Liver (tissue), 9 donors: Measurements from ENCODE around the gene NOTCH1. TPM values are rescaled to one million over a fixed set of nuclear protein-coding genes. Genes with fewer than 3 reads are reported as not detected.

Experiments
- DNase-seq: peaks from one replicate; pipeline ENCODE4 v3.0.0-alpha.2; 2017; ENCODE audit warnings: low spot score
- H3K27ac ChIP-seq, 2 donors: one replicate each; pipeline ENCODE4 v1.7.0; 2013; ENCODE audit warnings: inconsistent platforms in 2 of 2, low read length in 2 of 2, control low read depth in 1 of 2, low read depth in 1 of 2, mild to moderate bottlenecking in 1 of 2
- H3K27me3 ChIP-seq, 4 donors: one replicate each; pipeline versions ENCODE4 v1.6.1 to v1.7.0; 2013; ENCODE audit warnings: low read length in 3 of 4, inconsistent platforms in 1 of 4, mild to moderate bottlenecking in 1 of 4, moderate library complexity in 1 of 4; ENCODE audit not compliant: control insufficient read depth in 4 of 4, insufficient read depth in 4 of 4
- H3K36me3 ChIP-seq, 4 donors: one replicate each; pipeline versions ENCODE4 v1.6.1 to v1.7.0; 2013; ENCODE audit warnings: low read length in 3 of 4, mild to moderate bottlenecking in 3 of 4, low read depth in 1 of 4, moderate library complexity in 1 of 4; ENCODE audit not compliant: control insufficient read depth in 4 of 4, insufficient read depth in 3 of 4
- H3K4me1 ChIP-seq, 4 donors: one replicate each; pipeline versions ENCODE4 v1.6.1 to v1.7.0; 2013; ENCODE audit warnings: low read length in 3 of 4, mild to moderate bottlenecking in 3 of 4, moderate library complexity in 1 of 4; ENCODE audit not compliant: control insufficient read depth in 4 of 4, insufficient read depth in 4 of 4
- H3K4me3 ChIP-seq, 3 donors: one replicate each; pipeline versions ENCODE4 v1.6.1 to v1.7.0; 2013; ENCODE audit warnings: low read length in 3 of 3, control low read depth in 1 of 3, low read depth in 1 of 3, mild to moderate bottlenecking in 1 of 3
- H3K9ac ChIP-seq, 2 donors: one replicate each; pipeline ENCODE4 v1.7.0; 2013; ENCODE audit warnings: low read length in 2 of 2, mild to moderate bottlenecking in 2 of 2, moderate library complexity in 2 of 2, control low read depth in 1 of 2, low read depth in 1 of 2
- H3K9me3 ChIP-seq, 4 donors: one replicate each; pipeline versions ENCODE4 v1.6.1 to v1.7.0; 2013; ENCODE audit warnings: low read length in 3 of 4; ENCODE audit not compliant: control insufficient read depth in 4 of 4
- ATF3 ChIP-seq: IDR thresholded peaks from 2 replicates; pipeline ENCODE4 v1.6.1; 2016; ENCODE audit warnings: antibody characterized with exemption
- FOXA1 ChIP-seq: IDR thresholded peaks from 2 replicates; pipeline ENCODE4 v1.6.1; 2016; ENCODE audit warnings: antibody characterized with exemption
- FOXA2 ChIP-seq: IDR thresholded peaks from 2 replicates; pipeline ENCODE4 v1.6.1; 2016; ENCODE audit warnings: antibody characterized with exemption
- GABPA ChIP-seq, 2 donors: IDR thresholded peaks in 1 of 2; conservative IDR thresholded peaks in 1 of 2; 2 replicates each; pipeline ENCODE4 v1.6.1; 2016; ENCODE audit warnings: antibody characterized with exemption in 2 of 2, mild to moderate bottlenecking in 1 of 2, moderate library complexity in 1 of 2
- HNF4A ChIP-seq, 2 donors: conservative IDR thresholded peaks; 2 replicates each; pipeline ENCODE4 v1.6.1; 2016; ENCODE audit warnings: antibody characterized with exemption in 2 of 2, mild to moderate bottlenecking in 2 of 2
- HNF4G ChIP-seq: IDR thresholded peaks from 2 replicates; pipeline ENCODE4 v1.6.1; 2016; ENCODE audit warnings: antibody characterized with exemption
- JUND ChIP-seq, 2 donors: IDR thresholded peaks; 2 replicates each; pipeline ENCODE4 v1.6.1; 2016; ENCODE audit warnings: antibody characterized with exemption in 2 of 2
- NR2F2 ChIP-seq: IDR thresholded peaks from 2 replicates; pipeline ENCODE4 v1.6.1; 2016; ENCODE audit warnings: antibody characterized with exemption
- RAD21 ChIP-seq, 2 donors: IDR thresholded peaks; 2 replicates each; pipeline ENCODE4 v1.6.1; 2016; ENCODE audit warnings: antibody characterized with exemption in 2 of 2, mild to moderate bottlenecking in 2 of 2
- REST ChIP-seq: IDR thresholded peaks from 2 replicates; pipeline ENCODE4 v1.6.1; 2016; ENCODE audit warnings: antibody characterized with exemption, mild to moderate bottlenecking
- RXRA ChIP-seq, 2 donors: IDR thresholded peaks; 2 replicates each; pipeline ENCODE4 v1.6.1; 2017 to 2018; ENCODE audit warnings: antibody characterized with exemption in 2 of 2, mild to moderate bottlenecking in 1 of 2
- SP1 ChIP-seq: IDR thresholded peaks from 2 replicates; pipeline ENCODE4 v1.6.1; 2018; ENCODE audit warnings: antibody characterized with exemption, mild to moderate bottlenecking
- TAF1 ChIP-seq: conservative IDR thresholded peaks from 2 replicates; pipeline ENCODE4 v1.6.1; 2016; ENCODE audit warnings: antibody characterized with exemption, mild to moderate bottlenecking
- YY1 ChIP-seq: IDR thresholded peaks from 2 replicates; pipeline ENCODE4 v1.6.1; 2016; ENCODE audit warnings: antibody characterized with exemption, mild to moderate bottlenecking
- ZBTB33 ChIP-seq: IDR thresholded peaks from 2 replicates; pipeline ENCODE4 v1.6.1; 2016; ENCODE audit warnings: antibody characterized with exemption
- WGBS: extraction: QIAGEN DNeasy Blood & Tissue Kit; methylation state at CpG from one replicate; pipeline ENCODE4 v1.1.7; 2013; 5-methylcytosine and 5-hydroxymethylcytosine counted together
- polyA plus RNA-seq, 2 donors: library from polyadenylated mRNA; stranded (reverse) in 1 of 2; unstranded in 1 of 2; fragments of 200-250 nt in 1 of 2; fragments of >200 nt in 1 of 2; fragmentation: Nextera tagmentation in 1 of 2; extraction: Ambion mirVana in 1 of 2; gene quantifications; one replicate each; pipeline versions ENCODE4 v1.2.1 to v1.2.3, GENCODE V29; 2013 to 2015
- total RNA-seq, 2 donors: library from RNA; depleted of rRNA; stranded (reverse); fragments of >200 nt; gene quantifications; one replicate each; pipeline ENCODE4 v1.2.3, GENCODE V29; 2014
- TF ChIP-seq, protein P1 (sequence below): fragments of 150-350 bp; IDR thresholded peaks from 2 replicates; pipeline ENCODE4 v1.5.1; 2017; ENCODE audit warnings: improper control_type of control experiment, low read depth, low read length; ENCODE audit not compliant: missing input control
- donor health status: healthy.
- donor health status: healthy.
- donor health status: healthy.
- donor health status: healthy.
- donor health status: healthy.

Gene NOTCH1
- total and polyA plus RNA-seq, 4 donors: 2.4 to 22.3 (median 8.5) TPM

GRCh38 chr9:136569526-136570148, 23.8 kb upstream of the NOTCH1 start:
- TF ChIP-seq YY1: no peak
- no peak for TF ChIP-seq ATF3
- TF ChIP-seq REST: no peak
- TF ChIP-seq RAD21 (IDR thresholded peaks at IDR 0.05): no peak
- TF ChIP-seq RXRA (IDR thresholded peaks at IDR 0.05): no peak
- TF ChIP-seq JUND (IDR thresholded peaks at IDR 0.05): no peak
- TF ChIP-seq HNF4A (conservative IDR thresholded peaks at IDR 0.05): no peak
- TF ChIP-seq GABPA (IDR thresholded peaks at IDR 0.05 in 1 of 2, conservative IDR thresholded peaks at IDR 0.05 in 1 of 2): no peak
- TF ChIP-seq SP1: no peak
- TF ChIP-seq ZBTB33: no peak
- no peak for TF ChIP-seq HNF4G
- TF ChIP-seq TAF1: no peak
- TF ChIP-seq FOXA1: no peak
- no peak for TF ChIP-seq FOXA2
- no peak for TF ChIP-seq NR2F2
- TF ChIP-seq, protein P1, sequence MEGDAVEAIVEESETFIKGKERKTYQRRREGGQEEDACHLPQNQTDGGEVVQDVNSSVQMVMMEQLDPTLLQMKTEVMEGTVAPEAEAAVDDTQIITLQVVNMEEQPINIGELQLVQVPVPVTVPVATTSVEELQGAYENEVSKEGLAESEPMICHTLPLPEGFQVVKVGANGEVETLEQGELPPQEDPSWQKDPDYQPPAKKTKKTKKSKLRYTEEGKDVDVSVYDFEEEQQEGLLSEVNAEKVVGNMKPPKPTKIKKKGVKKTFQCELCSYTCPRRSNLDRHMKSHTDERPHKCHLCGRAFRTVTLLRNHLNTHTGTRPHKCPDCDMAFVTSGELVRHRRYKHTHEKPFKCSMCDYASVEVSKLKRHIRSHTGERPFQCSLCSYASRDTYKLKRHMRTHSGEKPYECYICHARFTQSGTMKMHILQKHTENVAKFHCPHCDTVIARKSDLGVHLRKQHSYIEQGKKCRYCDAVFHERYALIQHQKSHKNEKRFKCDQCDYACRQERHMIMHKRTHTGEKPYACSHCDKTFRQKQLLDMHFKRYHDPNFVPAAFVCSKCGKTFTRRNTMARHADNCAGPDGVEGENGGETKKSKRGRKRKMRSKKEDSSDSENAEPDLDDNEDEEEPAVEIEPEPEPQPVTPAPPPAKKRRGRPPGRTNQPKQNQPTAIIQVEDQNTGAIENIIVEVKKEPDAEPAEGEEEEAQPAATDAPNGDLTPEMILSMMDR: no peak
- no peak for DNase-seq
- H3K27ac ChIP-seq: no peak overlapping the region
- no peaks in the 10 kb centered on the region for H3K36me3 ChIP-seq
- 96% methylated on average over 10 of the region's 10 CpGs for WGBS
- no peak overlapping the region for H3K4me3 ChIP-seq
- H3K9ac ChIP-seq: no peak overlapping the region
- no peaks in the 10 kb centered on the region for H3K27me3 ChIP-seq
- H3K9me3 ChIP-seq: no peaks in the 10 kb centered on the region
- H3K4me1 ChIP-seq: peaks cover 3 to 26% (median 12%) of the 10 kb centered on the region in 4 donors
